NCI-H748 (cell line): ENCODE measurements around the gene ATR.
"Not testable (repeated sequence)": the region's sequence is repeated elsewhere in the genome, so short reads cannot be mapped to it uniquely, and the experiment has no call there.

Source experiments
- DNase-seq: peaks from one replicate; lab custom pipeline; 2025; ENCODE audit not compliant: unreplicated experiment; lab: John Stamatoyannopoulos, UW

Gene ATR

GRCh38 chr3:142595581-142595950 lies 17.0 kb upstream of the ATR start:
- DNase-seq, result peak; percentile 15

- DNase-seq, result no peak
Observed at GRCh38 chr3:142595141-142595540, 16.6 kb upstream of the ATR start.

- not testable (repeated sequence) for DNase-seq
Observed at GRCh38 chr3:142592268-142592667, 13.7 kb upstream of the ATR start.

GRCh38 chr3:142588703-142589102 lies 10.2 kb upstream of the ATR start:
- no peak for DNase-seq

GRCh38 chr3:142586803-142587406 lies 8.4 kb upstream of the ATR start:
- peak; percentile 61 for DNase-seq

- not testable (repeated sequence) for DNase-seq
Observed at GRCh38 chr3:142581070-142581469, 2.5 kb upstream of the ATR start.

- no peak for DNase-seq
Observed at GRCh38 chr3:142580061-142580423, 1.5 kb upstream of the ATR start.

GRCh38 chr3:142577696-142578328 lies 721 bp downstream of the ATR start:
- DNase-seq, result peak; percentile 32

GRCh38 chr3:142576792-142577191 lies 1.7 kb downstream of the ATR start:
- no peak for DNase-seq

GRCh38 chr3:142574665-142575064 lies 3.9 kb downstream of the ATR start:
- DNase-seq, result peak; percentile 8

GRCh38 chr3:142574223-142574622 lies 4.3 kb downstream of the ATR start:
- DNase-seq, result not testable (repeated sequence)

GRCh38 chr3:142569422-142569821 lies 9.1 kb downstream of the ATR start:
- DNase-seq, result not testable (repeated sequence)

- no peak for DNase-seq
Observed at GRCh38 chr3:142568393-142569017, 10.0 kb downstream of the ATR start.

GRCh38 chr3:142566096-142566495 lies 12.4 kb downstream of the ATR start:
- DNase-seq, result no peak

GRCh38 chr3:142563496-142563997 lies 15.0 kb downstream of the ATR start:
- DNase-seq, result no peak

- DNase-seq, result no peak
Observed at GRCh38 chr3:142560118-142560517, 18.4 kb downstream of the ATR start.

- DNase-seq, result no peak
Observed at GRCh38 chr3:142553741-142554140, 24.8 kb downstream of the ATR start.

- DNase-seq, result not testable (repeated sequence)
Observed at GRCh38 chr3:142552579-142552978, 26.0 kb downstream of the ATR start.

- DNase-seq, result no peak
Observed at GRCh38 chr3:142549986-142550385, 28.5 kb downstream of the ATR start.

GRCh38 chr3:142543307-142543706 lies 35.2 kb downstream of the ATR start:
- DNase-seq, result no peak

- no peak for DNase-seq
Observed at GRCh38 chr3:142542054-142542453, 36.5 kb downstream of the ATR start.

- DNase-seq, result no peak
Observed at GRCh38 chr3:142536519-142536918, 42.0 kb downstream of the ATR start.
